ENCODE data around the gene PRKACA.

DNA sequence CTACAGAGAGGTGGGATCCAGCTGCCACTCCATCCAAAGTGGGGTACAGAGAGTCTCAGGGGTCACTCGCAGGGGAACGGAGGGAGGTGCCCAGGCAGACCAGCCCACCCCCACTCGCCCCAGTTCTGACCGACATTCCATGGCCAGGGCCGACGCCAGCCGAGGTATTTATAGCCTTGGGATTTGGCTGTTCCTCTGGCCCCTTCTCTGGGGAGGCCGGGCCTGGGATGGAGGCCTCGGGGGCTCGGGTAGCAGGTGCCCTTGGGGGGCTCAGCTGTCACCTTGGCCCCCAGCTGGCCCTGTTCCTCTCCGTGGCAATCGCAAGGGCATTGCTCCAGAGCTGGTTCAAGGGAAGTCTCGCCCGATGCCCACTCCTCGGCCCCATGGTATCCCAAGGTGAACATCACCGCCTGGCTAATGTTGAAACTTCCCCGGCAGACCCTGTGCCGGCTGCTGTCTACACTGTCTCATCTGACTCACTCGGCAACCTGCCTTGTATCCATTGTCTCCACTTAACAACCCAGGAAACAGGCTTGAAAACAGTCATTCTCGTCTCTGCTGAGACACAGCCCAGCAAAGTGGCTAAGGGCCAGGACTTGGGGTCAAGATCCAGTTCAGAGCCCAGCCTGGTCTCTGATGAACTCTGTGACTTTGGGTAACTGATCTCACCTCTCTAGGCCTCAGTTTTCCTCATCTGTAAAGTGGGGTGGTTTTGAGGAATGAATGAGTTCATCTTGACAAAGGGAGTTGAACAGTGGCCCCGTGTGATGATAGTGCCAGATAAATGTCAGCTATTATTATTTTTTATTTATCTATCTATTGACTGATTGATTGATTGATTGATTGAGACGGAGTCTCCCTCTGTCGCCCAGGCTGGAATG lies 9.7 kb downstream of the PRKACA start:
- TF ChIP-seq, protein P1, sequence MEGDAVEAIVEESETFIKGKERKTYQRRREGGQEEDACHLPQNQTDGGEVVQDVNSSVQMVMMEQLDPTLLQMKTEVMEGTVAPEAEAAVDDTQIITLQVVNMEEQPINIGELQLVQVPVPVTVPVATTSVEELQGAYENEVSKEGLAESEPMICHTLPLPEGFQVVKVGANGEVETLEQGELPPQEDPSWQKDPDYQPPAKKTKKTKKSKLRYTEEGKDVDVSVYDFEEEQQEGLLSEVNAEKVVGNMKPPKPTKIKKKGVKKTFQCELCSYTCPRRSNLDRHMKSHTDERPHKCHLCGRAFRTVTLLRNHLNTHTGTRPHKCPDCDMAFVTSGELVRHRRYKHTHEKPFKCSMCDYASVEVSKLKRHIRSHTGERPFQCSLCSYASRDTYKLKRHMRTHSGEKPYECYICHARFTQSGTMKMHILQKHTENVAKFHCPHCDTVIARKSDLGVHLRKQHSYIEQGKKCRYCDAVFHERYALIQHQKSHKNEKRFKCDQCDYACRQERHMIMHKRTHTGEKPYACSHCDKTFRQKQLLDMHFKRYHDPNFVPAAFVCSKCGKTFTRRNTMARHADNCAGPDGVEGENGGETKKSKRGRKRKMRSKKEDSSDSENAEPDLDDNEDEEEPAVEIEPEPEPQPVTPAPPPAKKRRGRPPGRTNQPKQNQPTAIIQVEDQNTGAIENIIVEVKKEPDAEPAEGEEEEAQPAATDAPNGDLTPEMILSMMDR (IDR thresholded peaks at IDR 0.05), result no peak
- TF ChIP-seq POLR2A (IDR thresholded peaks at IDR 0.05), result no peak
